Myocyte (in vitro differentiated cells): Measurements from ENCODE around the gene GPR18. TPM values are rescaled to one million over a fixed set of nuclear protein-coding genes. Genes with fewer than 3 reads are reported as not detected.
"Not testable (repeated sequence)": the region's sequence is repeated elsewhere in the genome, so short reads cannot be mapped to it uniquely, and the experiment has no call there.

ENCODE experiments used
- DNase-seq: peaks from one replicate; pipeline ENCODE4 v3.0.0-alpha.2; 2012; ENCODE audit warnings: low read depth
- total RNA-seq: library from RNA; depleted of rRNA; stranded (reverse); fragments of >200 nt; gene quantifications from 2 replicates; pipeline ENCODE4 v1.2.3, GENCODE V29; 2014

The GPR18 gene
- total RNA-seq, 1 donor from 2014 or later: not detected

DNA sequence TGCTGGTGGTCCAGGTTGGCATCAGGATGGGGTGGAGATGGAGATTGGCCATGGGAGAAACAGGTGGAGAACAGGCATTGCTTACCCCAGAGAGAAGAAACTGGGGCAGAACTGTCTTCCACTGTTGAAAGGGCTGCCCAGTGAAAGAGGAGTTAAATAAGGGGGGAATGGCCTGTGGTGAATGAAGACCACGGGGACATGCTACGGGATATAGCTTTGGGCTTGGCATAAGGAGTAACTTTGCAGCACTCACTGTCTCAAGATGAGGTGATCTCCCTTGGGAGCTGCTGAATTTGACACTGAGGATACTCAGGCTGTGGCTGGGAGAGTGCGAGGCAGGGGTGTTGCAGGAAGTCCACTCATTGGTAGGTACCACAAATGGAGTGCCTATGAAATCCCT lies 10.6 kb upstream of the GPR18 start:
- no peak for DNase-seq

- DNase-seq: no peak
Observed at GRCh38 chr13:99267927-99268326, 9.7 kb upstream of the GPR18 start.

- no peak for DNase-seq
Observed at GRCh38 chr13:99266827-99267226, 8.6 kb upstream of the GPR18 start.

DNA sequence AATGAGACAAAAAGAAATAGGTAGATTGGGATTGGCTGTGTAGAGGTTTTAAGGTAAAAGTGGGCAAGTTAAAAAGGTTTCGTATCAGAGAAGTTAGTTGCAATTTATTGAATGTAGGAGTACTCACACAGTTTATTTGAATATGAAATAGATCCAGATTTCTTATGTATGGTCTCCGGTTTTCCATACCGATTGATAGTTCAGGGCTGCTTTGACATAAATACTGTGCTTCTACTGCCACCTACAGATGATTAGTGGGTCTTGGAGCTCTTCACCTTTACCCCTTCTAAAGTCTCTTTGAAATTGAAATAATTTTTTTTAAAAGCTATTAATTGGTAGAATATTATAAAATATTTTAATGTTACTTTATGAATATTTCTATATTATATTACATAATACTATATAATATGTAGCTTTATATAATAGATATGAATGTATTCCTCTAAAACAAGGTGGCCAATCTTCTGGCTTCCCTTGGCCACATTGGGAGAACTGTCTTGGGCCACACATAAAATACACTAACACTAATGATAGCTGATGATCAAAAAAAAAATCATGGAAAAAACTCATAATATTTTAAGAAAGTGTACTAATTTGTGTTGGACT lies 7.7 kb upstream of the GPR18 start:
- peak; percentile 47 for DNase-seq

- DNase-seq: no peak
Observed at GRCh38 chr13:99265162-99265800, 7.1 kb upstream of the GPR18 start.

- no peak for DNase-seq
Observed at GRCh38 chr13:99264051-99264450, 5.9 kb upstream of the GPR18 start.

DNA sequence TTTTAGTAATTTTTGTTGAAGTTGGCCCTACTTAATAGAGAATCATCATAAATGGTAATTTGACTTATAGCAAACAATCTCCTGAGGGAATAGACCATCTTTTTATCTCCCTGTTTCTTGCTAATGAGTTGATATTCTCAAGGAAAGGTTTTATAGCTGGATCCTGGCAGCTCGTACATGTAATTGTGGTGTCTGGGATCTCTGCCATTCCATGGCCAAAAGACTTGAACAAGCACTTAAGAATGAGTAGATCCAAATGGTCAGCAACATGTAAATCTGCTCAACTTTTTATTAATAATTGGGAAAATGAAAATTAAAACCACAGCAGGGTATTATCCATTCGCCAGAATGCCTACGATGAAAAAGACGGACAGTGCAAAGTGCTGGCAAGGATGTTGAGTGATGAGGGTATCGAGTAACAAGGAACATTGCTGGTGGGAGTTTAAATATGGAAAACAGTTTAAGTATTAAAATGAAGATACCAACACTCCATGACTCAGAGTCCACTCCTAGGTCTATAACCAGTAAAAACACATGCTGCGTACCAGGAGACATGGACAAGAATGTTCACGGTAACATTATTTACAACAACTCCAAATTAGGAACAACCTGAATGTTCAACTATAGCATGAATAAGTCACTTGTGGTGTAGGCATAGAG lies 5.1 kb upstream of the GPR18 start:
- no peak for DNase-seq

- no peak for DNase-seq
Observed at GRCh38 chr13:99261059-99261458, 2.9 kb upstream of the GPR18 start.

DNA sequence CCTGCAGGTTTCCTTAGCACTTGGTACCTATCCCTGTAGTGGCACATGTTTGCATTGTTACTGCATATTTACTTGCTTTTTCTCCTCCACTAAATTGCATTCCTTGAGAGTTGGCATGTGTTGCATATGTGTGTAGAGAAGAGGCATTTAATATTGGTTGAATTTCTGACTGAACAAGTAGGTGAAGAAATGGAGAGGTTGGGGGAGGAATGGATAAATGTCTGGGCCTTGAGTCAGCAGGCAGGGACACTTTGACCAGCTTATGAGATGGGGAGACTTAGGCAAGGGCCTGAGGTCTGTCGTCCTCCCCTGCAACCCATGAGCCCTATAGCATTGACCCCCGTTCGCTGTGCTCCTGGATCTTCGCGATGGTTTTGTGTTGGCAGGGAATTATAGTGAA lies 2.0 kb upstream of the GPR18 start:
- no peak for DNase-seq

GRCh38 chr13:99258946-99259345 lies 767 bp upstream of the GPR18 start:
- no peak for DNase-seq

DNA sequence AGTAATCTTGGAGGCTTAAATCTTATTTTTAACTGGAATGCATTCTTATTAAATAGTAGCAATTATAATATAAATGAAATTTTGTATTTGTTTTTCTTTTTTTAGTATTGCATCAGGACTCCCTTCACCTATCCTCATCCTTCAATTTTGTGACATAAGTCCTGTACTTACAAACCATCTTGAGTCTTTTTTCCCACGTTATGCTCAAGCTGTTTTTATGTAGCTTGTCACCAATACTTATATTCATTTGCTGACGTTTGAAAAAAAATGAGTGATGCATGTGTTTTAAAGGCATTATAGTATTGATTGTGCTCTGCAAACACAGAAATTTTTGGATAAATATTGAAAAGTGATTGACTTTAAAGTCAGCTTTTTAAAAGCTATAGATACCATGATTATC lies 888 bp downstream of the GPR18 start:
- no peak for DNase-seq

DNA sequence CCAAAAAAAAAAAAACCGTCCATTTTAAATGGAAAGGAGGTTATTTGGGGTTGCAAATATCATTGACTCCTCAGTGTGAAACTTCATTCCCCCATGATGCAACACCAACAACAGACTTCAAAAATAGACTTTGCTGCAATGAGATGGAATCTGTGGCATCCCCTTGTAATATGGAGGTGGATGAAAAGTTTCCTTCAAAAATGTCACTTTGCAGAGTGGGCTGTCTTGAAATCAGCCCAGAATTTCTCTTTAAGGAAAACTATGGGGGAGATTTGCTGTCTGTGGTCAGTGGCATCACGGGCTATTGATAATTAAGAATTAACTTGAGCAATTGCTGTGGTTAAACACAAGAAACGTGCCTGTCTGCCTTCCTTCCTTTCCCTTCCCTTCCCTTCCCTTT lies 1.5 kb downstream of the GPR18 start:
- peak; percentile 62 for DNase-seq

GRCh38 chr13:99256283-99256682 lies 1.9 kb downstream of the GPR18 start:
- DNase-seq: no peak

DNA sequence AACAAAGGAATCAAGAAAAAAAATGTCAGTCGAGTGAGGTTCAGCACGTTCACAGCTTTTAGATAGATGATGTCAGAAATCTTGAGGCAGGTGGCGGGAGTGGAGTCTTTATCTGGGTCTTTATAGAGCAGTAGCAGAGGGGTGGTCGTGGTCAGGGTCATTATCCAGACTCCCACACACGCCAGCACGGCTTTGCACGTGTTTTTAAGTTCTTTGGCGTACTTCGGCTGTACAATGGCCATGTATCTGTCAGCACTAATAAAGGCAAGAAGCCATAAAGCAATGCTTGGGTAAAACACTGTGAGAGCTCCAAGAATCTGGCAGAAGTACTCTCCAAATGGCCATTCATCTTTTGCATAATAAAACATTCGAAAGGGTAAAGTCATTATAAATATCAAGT lies 2.9 kb downstream of the GPR18 start:
- no peak for DNase-seq

- DNase-seq: no peak
Observed at GRCh38 chr13:99254830-99255229, 3.3 kb downstream of the GPR18 start.

DNA sequence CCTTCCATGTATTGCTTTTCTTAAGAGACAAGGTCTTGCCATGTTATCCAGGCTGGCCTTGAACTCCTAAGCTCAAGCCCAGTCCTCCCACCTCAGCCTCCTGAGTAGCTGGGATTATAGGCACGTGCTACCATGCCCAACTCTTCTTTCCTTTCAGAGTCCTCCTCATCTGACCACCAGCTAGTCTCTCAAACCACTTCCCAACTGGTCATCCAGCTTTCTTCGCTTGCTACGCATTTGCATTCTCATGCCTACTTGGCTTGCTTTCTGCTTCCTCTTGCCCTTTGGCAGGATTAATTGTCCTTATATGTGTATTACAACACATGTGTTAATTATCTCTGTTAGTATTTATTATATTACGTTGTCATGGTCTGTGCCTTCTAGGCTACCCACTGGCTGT lies 6.3 kb downstream of the GPR18 start:
- DNase-seq: no peak

- no peak for DNase-seq
Observed at GRCh38 chr13:99250982-99251825, 7.0 kb downstream of the GPR18 start.

DNA sequence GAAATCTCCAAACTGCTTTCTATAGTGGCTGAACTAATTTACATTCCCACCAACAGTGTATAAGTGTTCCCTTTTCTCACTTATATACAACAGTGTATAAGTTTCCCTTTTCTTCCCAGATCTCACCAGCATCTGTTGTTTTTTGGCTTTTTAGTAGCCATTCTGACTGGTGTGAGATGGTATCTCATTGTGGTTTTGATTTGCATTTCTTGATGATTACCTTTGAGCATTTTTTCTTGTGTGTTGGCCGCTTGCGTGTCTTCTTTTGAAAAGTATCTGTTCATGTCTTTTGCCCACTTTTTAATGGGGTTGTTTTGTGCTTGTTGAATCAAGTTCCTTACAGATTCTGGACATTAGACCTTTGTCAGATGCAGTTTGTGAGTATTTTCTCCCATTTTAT lies 8.6 kb downstream of the GPR18 start:
- not testable (repeated sequence) for DNase-seq

DNA sequence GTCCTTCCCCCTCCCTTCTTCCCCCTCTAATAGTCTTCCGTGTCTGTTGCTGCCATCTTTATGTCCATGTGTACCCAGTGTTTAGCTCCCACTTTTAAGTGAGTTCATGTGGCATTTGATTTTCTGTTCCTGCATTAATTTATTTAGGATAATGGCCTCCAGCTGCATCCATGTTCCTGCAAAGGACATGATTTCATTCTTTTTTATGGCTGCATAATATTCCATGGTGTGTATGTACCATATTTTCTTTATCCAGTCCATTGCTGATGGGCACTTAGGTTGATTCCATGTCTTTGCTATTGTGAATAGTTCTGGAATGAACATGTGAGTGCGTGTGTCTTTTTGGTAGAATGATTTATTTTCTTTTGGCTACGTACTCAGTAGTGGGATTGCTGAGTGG lies 9.0 kb downstream of the GPR18 start:
- DNase-seq: not testable (repeated sequence)

DNA sequence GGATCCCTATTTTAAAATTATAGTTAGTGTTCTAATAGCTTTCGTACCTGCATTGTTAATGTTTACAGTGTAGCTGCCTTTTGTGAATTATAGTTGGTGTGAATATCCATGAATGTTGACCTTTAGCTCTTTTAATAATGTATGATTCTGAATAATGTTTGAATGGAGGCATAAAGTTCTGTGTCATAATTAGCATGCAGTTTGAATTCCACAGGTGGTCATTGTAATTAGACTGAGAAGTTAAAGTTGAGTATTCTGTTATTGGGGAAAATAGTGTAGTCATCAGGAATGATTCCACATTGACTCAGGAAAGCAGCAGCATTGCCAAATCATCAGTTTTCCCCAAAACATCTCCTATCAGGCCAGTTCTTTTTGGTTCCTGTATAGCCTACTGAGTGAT lies 12.1 kb downstream of the GPR18 start:
- no peak for DNase-seq

DNA sequence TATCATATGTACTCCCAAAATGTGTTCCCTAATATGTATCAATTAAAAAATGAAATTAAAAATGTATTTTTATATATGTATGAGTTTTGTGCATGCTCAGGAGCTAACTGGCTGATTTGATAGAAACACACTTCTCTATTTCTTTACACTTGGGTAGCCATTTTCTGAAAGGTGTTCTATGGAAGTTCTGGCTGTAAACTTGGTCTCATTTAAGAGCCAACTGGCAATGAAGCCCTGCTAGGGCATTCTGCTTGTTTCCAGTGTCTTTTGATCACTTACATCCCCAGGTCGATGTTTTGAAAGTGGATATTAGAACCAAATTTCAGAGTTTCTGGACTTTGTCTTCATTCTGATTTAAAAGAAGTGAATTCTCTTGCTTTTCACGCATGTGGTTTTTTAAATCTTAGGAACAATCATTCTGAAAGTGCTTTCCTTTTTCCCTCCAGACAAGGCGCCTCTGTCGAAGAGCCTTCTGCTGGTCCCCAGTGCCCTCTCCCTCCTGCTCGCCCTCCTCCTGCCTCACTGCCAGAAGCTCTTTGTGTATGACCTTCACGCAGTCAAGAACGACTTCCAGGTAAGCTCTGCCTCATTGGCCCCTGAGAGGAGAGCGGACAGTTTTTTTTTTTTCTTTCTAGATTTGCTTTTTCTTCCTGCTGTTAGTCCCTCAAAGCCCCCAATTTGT lies 20.1 kb downstream of the GPR18 start:
- DNase-seq: no peak
